AG09319 (cell line): Measurements from ENCODE around the gene CFAP43.

ENCODE experiments used
- DNase-seq: peaks from one replicate; pipeline ENCODE4 v3.0.0-alpha.2; 2010; ENCODE audit warnings: low read depth; ENCODE audit errors: extremely low read depth
- TF ChIP-seq, protein P1 (sequence below): IDR thresholded peaks from 2 replicates; pipeline ENCODE4 v1.5.1; 2011; ENCODE audit warnings: low read depth, mild to moderate bottlenecking, inconsistent platforms, low read length, moderate library complexity

CFAP43 gene

GRCh38 chr10:104142081-104142480 is 90.1 kb downstream of the CFAP43 start:
- no peak for DNase-seq
- TF ChIP-seq, protein P1, sequence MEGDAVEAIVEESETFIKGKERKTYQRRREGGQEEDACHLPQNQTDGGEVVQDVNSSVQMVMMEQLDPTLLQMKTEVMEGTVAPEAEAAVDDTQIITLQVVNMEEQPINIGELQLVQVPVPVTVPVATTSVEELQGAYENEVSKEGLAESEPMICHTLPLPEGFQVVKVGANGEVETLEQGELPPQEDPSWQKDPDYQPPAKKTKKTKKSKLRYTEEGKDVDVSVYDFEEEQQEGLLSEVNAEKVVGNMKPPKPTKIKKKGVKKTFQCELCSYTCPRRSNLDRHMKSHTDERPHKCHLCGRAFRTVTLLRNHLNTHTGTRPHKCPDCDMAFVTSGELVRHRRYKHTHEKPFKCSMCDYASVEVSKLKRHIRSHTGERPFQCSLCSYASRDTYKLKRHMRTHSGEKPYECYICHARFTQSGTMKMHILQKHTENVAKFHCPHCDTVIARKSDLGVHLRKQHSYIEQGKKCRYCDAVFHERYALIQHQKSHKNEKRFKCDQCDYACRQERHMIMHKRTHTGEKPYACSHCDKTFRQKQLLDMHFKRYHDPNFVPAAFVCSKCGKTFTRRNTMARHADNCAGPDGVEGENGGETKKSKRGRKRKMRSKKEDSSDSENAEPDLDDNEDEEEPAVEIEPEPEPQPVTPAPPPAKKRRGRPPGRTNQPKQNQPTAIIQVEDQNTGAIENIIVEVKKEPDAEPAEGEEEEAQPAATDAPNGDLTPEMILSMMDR, result no peak

DNA sequence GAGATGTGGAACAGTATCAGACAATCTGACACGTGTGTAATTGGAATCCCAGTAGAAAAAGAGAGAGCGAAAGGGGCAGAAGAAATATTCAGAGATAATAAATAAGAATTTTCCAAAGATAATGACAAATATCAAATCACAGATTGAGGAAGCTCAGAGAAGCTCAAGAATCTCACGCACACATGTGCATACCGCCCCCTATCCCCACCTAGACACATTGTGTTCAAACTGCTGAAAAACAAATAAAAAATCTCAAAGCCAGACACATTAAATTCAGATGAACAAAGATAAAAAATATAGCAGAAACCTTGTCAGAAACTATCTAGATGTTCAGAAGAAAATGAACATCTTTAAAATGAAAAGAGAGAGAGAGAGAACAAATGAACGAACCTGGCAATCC is 92.9 kb downstream of the CFAP43 start:
- DNase-seq, result no peak
- TF ChIP-seq, protein P1, result peak; percentile 32

DNA sequence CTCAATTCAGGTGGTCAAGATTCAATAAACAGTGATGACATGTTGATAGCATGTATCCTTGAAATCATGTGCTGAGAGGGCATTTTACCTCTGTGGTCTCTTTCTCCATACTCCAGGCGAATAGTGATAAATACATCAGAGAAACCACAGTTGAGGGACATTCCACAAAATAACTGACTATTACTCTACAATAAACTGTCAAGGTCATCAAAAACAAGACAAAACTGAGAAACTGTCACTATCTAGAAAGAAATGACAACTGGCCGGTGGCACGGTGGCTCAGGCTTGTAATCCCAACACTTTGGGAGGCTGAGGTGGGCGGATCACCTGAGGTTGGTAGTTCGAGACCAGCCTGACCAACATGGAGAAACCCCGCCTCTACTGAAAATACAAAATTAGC is 94.0 kb downstream of the CFAP43 start:
- TF ChIP-seq, protein P1, result no peak

GRCh38 chr10:104130041-104130440 is 102.1 kb downstream of the CFAP43 start:
- no peak for DNase-seq
- TF ChIP-seq, protein P1, result no peak

More for the DNA sequence above, 94.0 kb downstream of the CFAP43 start:
- DNase-seq, result no peak

DNA sequence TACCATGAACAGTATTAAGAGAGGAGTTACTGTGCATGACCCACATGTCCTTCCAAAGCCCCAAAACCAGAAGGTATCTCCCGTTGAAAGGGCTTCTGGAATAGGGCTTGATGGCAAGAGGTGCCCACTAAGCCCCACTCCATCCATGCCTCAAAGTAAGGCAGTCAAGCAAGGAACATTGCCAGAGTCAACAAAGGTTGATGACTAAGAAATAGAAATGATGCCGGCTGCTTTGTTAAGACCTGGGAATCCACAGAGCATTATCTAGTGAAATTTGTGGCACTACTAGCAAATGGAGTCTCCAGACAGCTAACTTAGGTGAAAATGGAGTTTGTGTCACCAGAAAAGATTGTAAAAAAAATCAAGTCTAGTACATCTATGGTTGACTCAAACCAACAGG is 104.0 kb downstream of the CFAP43 start:
- DNase-seq, result no peak
- TF ChIP-seq, protein P1, result no peak

- TF ChIP-seq, protein P1, result no peak
- no peak for DNase-seq
These were observed 104.8 kb downstream of the CFAP43 start for GRCh38 chr10:104127411-104127810.

- no peak for DNase-seq
These were observed 108.8 kb downstream of the CFAP43 start for GRCh38 chr10:104123397-104123796.

More at GRCh38 chr10:104123397-104123796, 108.8 kb downstream of the CFAP43 start:
- TF ChIP-seq, protein P1, result peak; percentile 42
